Loucy (cell line): ENCODE measurements around the gene KCNQ2.

Experiments used
- H2AFZ ChIP-seq: fragments of 200-600 bp; sonication (generic); 2 replicates; pipeline ENCODE4 v1.6.0; 2016; ENCODE audit warnings: antibody characterized with exemption, mild to moderate bottlenecking, low read length, moderate library complexity
- H3F3A ChIP-seq: fragments of 200-600 bp; 2 replicates; pipeline ENCODE4 v1.6.0; 2016; ENCODE audit warnings: antibody characterized with exemption, low read depth, mild to moderate bottlenecking
- H3K27me3 ChIP-seq: fragments of 200-600 bp; sonication (generic); 2 replicates; pipeline ENCODE4 v1.6.1; 2014; ENCODE audit warnings: low read length, mild to moderate bottlenecking; ENCODE audit not compliant: insufficient read depth, poor library complexity, severe bottlenecking
- H3K36me3 ChIP-seq: fragments of 200-600 bp; sonication (generic); 2 replicates; pipeline ENCODE4 v1.6.1; 2016; ENCODE audit warnings: low read length; ENCODE audit not compliant: insufficient read depth
- H3K4me1 ChIP-seq: fragments of 200-600 bp; sonication (generic); 2 replicates; pipeline ENCODE4 v1.5.1; 2014; ENCODE audit warnings: low read length, mild to moderate bottlenecking; ENCODE audit not compliant: insufficient read depth, poor library complexity, severe bottlenecking
- H3K4me2 ChIP-seq: fragments of 200-600 bp; sonication (generic); 2 replicates; pipeline ENCODE4 v1.6.0; 2014; ENCODE audit warnings: antibody characterized with exemption, low read length, low read depth, mild to moderate bottlenecking; ENCODE audit not compliant: poor library complexity, severe bottlenecking
- H3K4me3 ChIP-seq: fragments of 200-600 bp; sonication (generic); 2 replicates; pipeline ENCODE4 v1.5.1; 2014; ENCODE audit warnings: low read length, mild to moderate bottlenecking, mixed read lengths; ENCODE audit not compliant: poor library complexity, severe bottlenecking
- H3K79me2 ChIP-seq: fragments of 200-600 bp; sonication (generic); 2 replicates; pipeline ENCODE4 v1.6.1; 2014; ENCODE audit warnings: low read length; ENCODE audit not compliant: insufficient read depth
- H3K9ac ChIP-seq: fragments of 200-600 bp; sonication (generic); 2 replicates; pipeline ENCODE4 v1.6.0; 2014; ENCODE audit warnings: mild to moderate bottlenecking, low read depth, low read length, moderate library complexity; ENCODE audit not compliant: poor library complexity, severe bottlenecking
- H3K9me2 ChIP-seq: fragments of 200-600 bp; sonication (generic); replicated peaks from 2 replicates; pipeline ENCODE4 v1.6.1; 2016; ENCODE audit warnings: low read depth, low read length, mixed read lengths
- H3K9me3 ChIP-seq: fragments of 200-600 bp; sonication (generic); 2 replicates; pipeline ENCODE4 v1.6.1; 2014; ENCODE audit warnings: mild to moderate bottlenecking, antibody characterized with exemption, low read length, low read depth; ENCODE audit not compliant: insufficient read depth
- H4K20me1 ChIP-seq: fragments of 200-600 bp; sonication (generic); 2 replicates; pipeline ENCODE4 v1.6.0; 2014; ENCODE audit warnings: antibody characterized with exemption, low read length, mild to moderate bottlenecking; ENCODE audit not compliant: insufficient read depth, poor library complexity, severe bottlenecking
- CTCF ChIP-seq: fragments of 200-600 bp; sonication (generic); conservative IDR thresholded peaks from 2 replicates; pipeline ENCODE4 v1.5.1; 2014; ENCODE audit warnings: mild to moderate bottlenecking, antibody characterized with exemption, low read length
- EZH2phosphoT487 ChIP-seq: fragments of 200-600 bp; IDR thresholded peaks from 2 replicates; pipeline ENCODE4 v1.6.1; 2018; ENCODE audit warnings: antibody characterized with exemption, mild to moderate bottlenecking, moderate library complexity, borderline replicate concordance

KCNQ2 gene

DNA sequence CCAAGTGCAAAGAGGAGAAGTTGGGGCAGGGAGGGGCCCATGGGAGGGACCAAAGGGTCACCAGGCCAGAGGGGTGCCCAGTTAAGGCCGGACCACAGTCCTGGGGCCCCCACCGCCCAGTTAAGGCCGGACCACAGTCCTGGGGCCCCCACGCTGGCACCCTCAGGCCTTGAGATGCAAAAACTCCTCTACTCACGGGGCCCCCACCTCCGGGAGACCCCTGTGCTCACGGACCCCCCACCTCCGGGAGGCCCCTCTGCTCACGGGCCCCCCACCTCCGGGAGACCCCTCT lies 16.9 kb downstream of the KCNQ2 start:
- no peaks in the 10 kb centered on the region for H3K79me2 ChIP-seq

DNA sequence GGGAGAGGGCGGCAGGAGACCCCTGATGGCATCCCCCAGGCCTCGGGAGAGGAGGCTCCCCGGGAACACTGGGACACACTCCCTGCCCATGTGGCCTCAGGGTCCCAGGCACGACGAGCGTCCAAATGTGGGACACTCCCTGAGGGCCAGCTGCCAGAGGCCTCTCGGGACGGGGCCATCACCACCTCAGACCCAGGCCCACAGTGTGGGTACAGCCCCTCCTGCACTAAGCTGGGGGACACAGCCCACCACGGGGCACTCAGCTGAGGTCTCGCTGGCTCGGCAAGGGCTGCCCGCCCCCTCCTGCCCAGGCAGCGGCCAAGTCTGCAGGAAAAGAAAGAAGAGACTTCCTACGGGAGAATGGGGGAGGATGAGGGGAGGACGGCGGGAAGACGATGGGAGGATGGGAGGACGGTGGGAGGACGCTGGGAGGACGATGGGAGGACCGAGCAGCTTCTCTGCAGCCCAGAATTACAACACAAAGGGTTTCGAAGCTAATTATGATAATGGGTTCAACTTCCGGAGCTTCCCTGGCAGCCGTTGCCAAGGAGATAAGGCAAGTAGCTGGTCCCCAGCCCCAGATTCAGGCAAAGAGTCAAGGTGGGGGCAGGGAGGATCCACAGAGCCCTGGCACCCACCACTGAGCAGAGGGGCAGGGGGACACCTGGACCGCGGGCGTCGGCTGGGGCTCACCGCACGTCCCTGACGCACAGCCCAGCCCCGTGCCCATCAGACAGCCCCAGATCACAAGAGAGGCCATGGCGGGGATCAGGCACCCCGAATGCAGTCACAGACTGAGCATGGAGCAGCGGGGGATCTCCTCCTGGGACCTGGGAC lies 17.5 kb downstream of the KCNQ2 start:
- Histone ChIP-seq H3K79me2 (no peaks in the 10 kb centered on the region), H3K4me1 (peaks cover 23% of the 10 kb centered on the region), H3K9me2 (no peaks in the 10 kb centered on the region), H3K36me3 (no peaks in the 10 kb centered on the region), H3K9me3 (no peaks in the 10 kb centered on the region), H3F3A (no peaks in the 10 kb centered on the region), H3K4me3 (no peak overlapping the region), H4K20me1 (no peaks in the 10 kb centered on the region), H3K9ac (no peak overlapping the region), H2AFZ (no peak overlapping the region), H3K4me2 (no peak overlapping the region), H3K27me3 (no peaks in the 10 kb centered on the region)
- TF ChIP-seq CTCF (no peak), EZH2phosphoT487 (no peak)

More for the DNA sequence above, 16.9 kb downstream of the KCNQ2 start:
- H3K27me3 ChIP-seq, result no peaks in the 10 kb centered on the region
- no peak for TF ChIP-seq EZH2phosphoT487
- TF ChIP-seq CTCF, result no peak
- H3K9ac ChIP-seq, result no peak overlapping the region
- H3K36me3 ChIP-seq, result no peaks in the 10 kb centered on the region
- no peak overlapping the region for H3K4me3 ChIP-seq
- no peaks in the 10 kb centered on the region for H3F3A ChIP-seq
- no peaks in the 10 kb centered on the region for H3K9me3 ChIP-seq
- no peak overlapping the region for H2AFZ ChIP-seq
- H3K4me1 ChIP-seq, result peaks cover 23% of the 10 kb centered on the region
- H3K4me2 ChIP-seq, result no peak overlapping the region
- H4K20me1 ChIP-seq, result no peaks in the 10 kb centered on the region
- H3K9me2 ChIP-seq, result no peaks in the 10 kb centered on the region

DNA sequence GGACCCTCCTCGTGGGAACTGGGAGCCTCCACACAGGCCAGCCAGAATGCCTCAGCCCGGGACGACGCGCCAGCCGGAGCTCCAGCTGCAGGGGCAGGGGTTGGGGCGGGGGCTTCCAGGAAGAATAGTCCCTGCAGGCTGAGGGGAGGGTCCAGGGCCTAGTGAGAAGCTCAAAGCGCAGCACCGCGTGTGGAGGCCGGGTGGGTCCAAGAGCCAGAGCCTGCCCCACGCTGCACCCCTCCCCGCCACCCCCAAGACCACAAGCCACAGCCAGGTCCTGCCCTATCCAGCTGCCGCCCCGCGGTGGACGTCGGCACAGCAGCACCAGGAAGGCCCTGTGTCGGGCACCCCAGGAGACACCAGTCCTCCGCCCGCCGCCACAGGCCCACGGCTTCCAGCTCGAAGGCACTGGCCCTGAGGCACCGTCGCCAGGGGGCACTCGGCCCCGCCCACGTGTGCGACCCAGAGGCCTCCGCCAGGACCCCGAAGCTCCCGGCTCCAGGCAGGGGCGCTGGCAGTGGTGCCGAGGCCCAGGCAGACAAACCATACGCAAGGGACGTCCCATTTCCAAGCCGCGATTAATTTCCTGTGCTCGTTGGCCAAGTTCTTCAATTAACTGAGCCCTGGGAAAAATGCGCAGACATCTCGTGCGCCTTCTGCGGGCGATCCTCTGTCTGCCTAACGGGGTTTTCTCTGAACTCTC lies 19.5 kb downstream of the KCNQ2 start:
- Histone ChIP-seq H3K79me2 (no peaks in the 10 kb centered on the region), H3K9me2 (no peaks in the 10 kb centered on the region), H4K20me1 (no peaks in the 10 kb centered on the region), H3K4me1 (peaks cover 19% of the 10 kb centered on the region), H3K9ac (no peak overlapping the region), H3K27me3 (no peaks in the 10 kb centered on the region), H3K9me3 (no peaks in the 10 kb centered on the region), H3K4me3 (no peak overlapping the region), H3K36me3 (no peaks in the 10 kb centered on the region), H3K4me2 (peak overlapping the region; percentile 38), H3F3A (no peaks in the 10 kb centered on the region), H2AFZ (no peak overlapping the region)
- no peak for TF ChIP-seq EZH2phosphoT487
- TF ChIP-seq CTCF, result peak; percentile 55
